ENCODE data around the gene ATAT1. TPM values are rescaled to one million over a fixed set of nuclear protein-coding genes. Genes with fewer than 3 reads are reported as not detected.

Gene ATAT1
- polyA plus RNA-seq, 1 donor (not counting 4 experiments of a cell fraction or from before 2014, with no cell fraction given): 5.4 TPM

DNA sequence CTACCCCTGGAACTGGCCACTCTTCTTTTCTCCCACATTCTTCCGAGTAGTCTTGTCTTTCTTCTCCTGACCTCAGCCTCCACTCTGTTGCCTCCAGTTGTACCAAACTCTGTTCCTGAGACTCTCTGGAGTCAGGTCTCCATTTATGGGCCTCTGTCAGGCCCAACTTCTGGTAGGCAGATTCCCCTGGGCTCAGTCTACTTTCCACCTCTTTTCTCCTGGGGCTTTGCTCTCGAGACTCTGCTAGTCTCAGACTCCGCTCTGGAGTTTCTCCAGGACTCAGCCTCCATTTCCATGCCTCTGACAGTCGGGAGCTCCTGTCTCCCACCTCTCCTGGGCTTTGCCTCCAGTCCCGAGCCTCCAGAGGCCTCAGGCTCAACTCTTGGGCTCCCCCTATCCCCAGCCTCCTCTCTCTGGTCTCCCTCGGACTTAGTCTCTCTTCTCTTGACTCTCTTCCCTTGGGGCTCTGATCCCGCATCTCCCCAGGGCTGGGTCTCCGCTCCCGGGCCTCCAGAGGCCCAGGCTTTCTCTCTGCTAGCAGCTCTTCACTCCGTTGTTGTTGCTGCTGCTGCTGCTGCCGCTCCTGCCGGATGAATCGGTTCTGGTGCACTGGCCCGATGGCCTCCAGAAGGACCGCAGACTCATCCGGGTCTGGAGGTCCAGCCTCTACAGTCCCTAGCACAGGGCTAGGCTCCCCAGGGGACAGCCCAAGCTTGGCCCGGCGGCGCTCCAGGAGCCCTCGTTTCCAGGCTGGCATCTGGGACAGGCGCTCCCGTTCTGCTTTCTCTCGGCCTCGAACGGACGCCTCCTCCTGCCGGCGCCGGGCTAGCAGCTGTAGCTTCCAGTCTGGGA is 58.7 kb downstream of the ATAT1 start:
- Histone ChIP-seq H4K20me1 (ENCODE audit: control insufficient read depth, extremely low read depth, insufficient read depth, low read length) (peaks cover 11% of the 10 kb centered on the region), H3K9ac (ENCODE audit: control insufficient read depth, extremely low read depth, insufficient read depth, low read length) (peak overlapping the region; percentile 97), H3K9me1 (ENCODE audit: control insufficient read depth, extremely low read depth, insufficient read depth, low read length) (no peaks in the 10 kb centered on the region), H3K4me2 (ENCODE audit: control insufficient read depth, extremely low read depth, insufficient read depth, low read depth, low read length) (peak overlapping the region; percentile 100), H3K9me3 (ENCODE audit: control insufficient read depth, low read depth, low read length) (no peaks in the 10 kb centered on the region), H3K79me2 (ENCODE audit: control insufficient read depth, insufficient read depth, low read length) (peaks cover 87% of the 10 kb centered on the region), H3K4me3 (ENCODE audit: control insufficient read depth in 2 of 3, extremely low read depth in 1 of 3, insufficient read depth in 2 of 3, low read depth in 1 of 3, low read length in 3 of 3) (peak overlapping the region; percentile 68 to 94 (median 82)), H2AFZ (ENCODE audit: control insufficient read depth, low read length) (no peak overlapping the region), H3K27me3 (ENCODE audit: control insufficient read depth, extremely low read depth, insufficient read depth, low read length) (no peaks in the 10 kb centered on the region), H3K4me1 (ENCODE audit: control insufficient read depth, extremely low read depth, insufficient read depth, low read length) (peaks cover 44% of the 10 kb centered on the region), H3K36me3 (ENCODE audit: control insufficient read depth in 2 of 2, extremely low read depth in 1 of 2, insufficient read depth in 2 of 2, low read length in 2 of 2) (peaks cover 10 to 37% of the 10 kb centered on the region in 2 experiments), H3K27ac (ENCODE audit: control insufficient read depth, insufficient read depth, low read length) (peak overlapping the region; percentile 94)
- dilution Hi-C loops (cut with MboI; ENCODE audit: extremely low pct_ligation_motif_present, low sequenced_read_pairs): no loop called here
- DNase-seq (ENCODE audit: low read depth, low spot score) (no peak), FAIRE-seq (no peak)
- TF ChIP-seq, protein P1, sequence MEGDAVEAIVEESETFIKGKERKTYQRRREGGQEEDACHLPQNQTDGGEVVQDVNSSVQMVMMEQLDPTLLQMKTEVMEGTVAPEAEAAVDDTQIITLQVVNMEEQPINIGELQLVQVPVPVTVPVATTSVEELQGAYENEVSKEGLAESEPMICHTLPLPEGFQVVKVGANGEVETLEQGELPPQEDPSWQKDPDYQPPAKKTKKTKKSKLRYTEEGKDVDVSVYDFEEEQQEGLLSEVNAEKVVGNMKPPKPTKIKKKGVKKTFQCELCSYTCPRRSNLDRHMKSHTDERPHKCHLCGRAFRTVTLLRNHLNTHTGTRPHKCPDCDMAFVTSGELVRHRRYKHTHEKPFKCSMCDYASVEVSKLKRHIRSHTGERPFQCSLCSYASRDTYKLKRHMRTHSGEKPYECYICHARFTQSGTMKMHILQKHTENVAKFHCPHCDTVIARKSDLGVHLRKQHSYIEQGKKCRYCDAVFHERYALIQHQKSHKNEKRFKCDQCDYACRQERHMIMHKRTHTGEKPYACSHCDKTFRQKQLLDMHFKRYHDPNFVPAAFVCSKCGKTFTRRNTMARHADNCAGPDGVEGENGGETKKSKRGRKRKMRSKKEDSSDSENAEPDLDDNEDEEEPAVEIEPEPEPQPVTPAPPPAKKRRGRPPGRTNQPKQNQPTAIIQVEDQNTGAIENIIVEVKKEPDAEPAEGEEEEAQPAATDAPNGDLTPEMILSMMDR (optimal IDR thresholded peaks at IDR 0.05 in 1 of 3, IDR thresholded peaks at IDR 0.05 in 1 of 3, conservative IDR thresholded peaks at IDR 0.05 in 1 of 3; ENCODE audit: extremely low read depth in 1 of 3, insufficient read depth in 2 of 3, low read length in 3 of 3): peak in 1 of 3 experiments; percentile 31
- no peak for TF ChIP-seq EZH2 (IDR thresholded peaks at IDR 0.05; ENCODE audit: low read length)

DNA sequence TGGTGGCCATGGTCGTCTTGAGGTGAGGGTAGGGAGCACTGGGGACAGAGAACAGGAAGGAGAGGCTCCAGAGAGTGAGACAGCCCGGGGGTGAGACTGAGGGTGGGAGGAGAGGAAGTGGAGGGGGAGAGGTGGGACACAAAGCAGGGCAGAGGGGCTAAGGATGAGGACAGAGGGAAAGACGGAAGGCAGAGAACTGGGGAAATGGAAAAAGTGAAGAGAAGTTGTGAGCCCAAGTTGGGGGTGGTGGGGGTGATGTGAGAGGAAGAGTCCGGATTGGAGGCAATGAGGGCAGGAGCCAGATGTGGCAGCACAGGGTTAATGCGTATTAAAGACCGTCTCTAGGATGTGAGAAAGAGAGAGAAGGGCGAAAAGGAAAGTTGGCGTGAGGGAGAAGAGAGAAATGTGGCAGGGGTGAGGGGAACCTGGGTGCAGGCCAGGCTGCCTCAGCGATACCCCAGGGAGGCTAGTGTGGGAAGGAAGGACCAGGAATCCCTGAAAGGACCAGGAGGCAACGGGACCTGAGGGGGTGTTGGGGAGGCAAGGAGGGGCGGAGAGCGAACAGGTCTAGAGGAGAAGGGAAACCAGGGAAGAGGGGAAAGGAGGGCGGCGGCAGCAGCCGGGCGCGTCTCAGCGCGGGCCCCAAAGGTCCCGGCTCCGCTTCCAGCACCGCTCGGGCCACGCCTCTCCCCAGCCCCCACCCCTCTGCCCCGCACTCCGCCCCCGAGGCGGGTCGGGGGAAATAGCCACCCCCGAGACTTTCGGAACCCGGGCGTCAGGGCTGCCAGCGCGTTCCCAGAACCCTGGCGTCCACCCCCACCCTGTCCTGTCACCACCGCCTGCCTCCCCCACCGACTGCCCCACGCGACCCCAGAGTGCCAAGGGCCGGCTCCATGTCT is 59.6 kb downstream of the ATAT1 start, which contains the start of gene PPP1R18:
Gene PPP1R18 (minus strand): TSS at position 637 of the 899 bp plus-strand sequence. CDS start 627 bp downstream, at position 10.
- TF ChIP-seq EZH2 (IDR thresholded peaks at IDR 0.05; ENCODE audit: low read length): no peak
- TF ChIP-seq, protein P1 (optimal IDR thresholded peaks at IDR 0.05 in 1 of 3, IDR thresholded peaks at IDR 0.05 in 1 of 3, conservative IDR thresholded peaks at IDR 0.05 in 1 of 3; ENCODE audit: extremely low read depth in 1 of 3, insufficient read depth in 2 of 3, low read length in 3 of 3): peak in 1 of 3 experiments; percentile 2
- H3K9me3 ChIP-seq (ENCODE audit: control insufficient read depth, low read depth, low read length): no peaks in the 10 kb centered on the region
- H3K4me2 ChIP-seq (ENCODE audit: control insufficient read depth, extremely low read depth, insufficient read depth, low read depth, low read length): peak within 1 kb of the TSS; percentile 100
- no peaks in the 10 kb centered on the region for H3K27me3 ChIP-seq (ENCODE audit: control insufficient read depth, extremely low read depth, insufficient read depth, low read length)
- no peaks in the 10 kb centered on the region for H3K9me1 ChIP-seq (ENCODE audit: control insufficient read depth, extremely low read depth, insufficient read depth, low read length)
- H4K20me1 ChIP-seq (ENCODE audit: control insufficient read depth, extremely low read depth, insufficient read depth, low read length): peaks cover 8% of the 10 kb centered on the region
- H3K9ac ChIP-seq (ENCODE audit: control insufficient read depth, extremely low read depth, insufficient read depth, low read length): peak within 1 kb of the TSS; percentile 97
- peak within 1 kb of the TSS; percentile 39 for H2AFZ ChIP-seq (ENCODE audit: control insufficient read depth, low read length)
- H3K4me1 ChIP-seq (ENCODE audit: control insufficient read depth, extremely low read depth, insufficient read depth, low read length): peaks cover 44% of the 10 kb centered on the region
- peak within 1 kb of the TSS; percentile 94 for H3K27ac ChIP-seq (ENCODE audit: control insufficient read depth, insufficient read depth, low read length)
- peaks cover 10 to 31% of the 10 kb centered on the region in 2 experiments for H3K36me3 ChIP-seq (ENCODE audit: control insufficient read depth in 2 of 2, extremely low read depth in 1 of 2, insufficient read depth in 2 of 2, low read length in 2 of 2)
- DNase-seq (ENCODE audit: low read depth, low spot score): no peak
- FAIRE-seq: no peak
- H3K79me2 ChIP-seq (ENCODE audit: control insufficient read depth, insufficient read depth, low read length): peaks cover 79% of the 10 kb centered on the region
- dilution Hi-C loops (cut with MboI; ENCODE audit: extremely low pct_ligation_motif_present, low sequenced_read_pairs): no loop called here
- H3K4me3 ChIP-seq (ENCODE audit: control insufficient read depth in 2 of 3, extremely low read depth in 1 of 3, insufficient read depth in 2 of 3, low read depth in 1 of 3, low read length in 3 of 3): peak within 1 kb of the TSS; percentile 82 to 94 (median 87)
